Adipocyte (in vitro differentiated cells): ENCODE results near the gene CDH23.
"Not testable (repeated sequence)": the region's sequence is repeated elsewhere in the genome, so short reads cannot be mapped to it uniquely, and the experiment has no call there.

Source experiments
- DNase-seq: peaks from one replicate; pipeline ENCODE4 v3.0.0-alpha.2; 2015; ENCODE audit warnings: low read depth
- H3K27me3 ChIP-seq: replicated peaks from 2 replicates; pipeline ENCODE4 v1.7.0; 2013; ENCODE audit warnings: mild to moderate bottlenecking, low read length, moderate library complexity; ENCODE audit not compliant: control insufficient read depth, insufficient read depth
- H3K36me3 ChIP-seq: 2 replicates; pipeline ENCODE4 v1.7.0; 2013; ENCODE audit warnings: low read length, mild to moderate bottlenecking, moderate library complexity; ENCODE audit not compliant: control insufficient read depth, insufficient read depth, severe bottlenecking
- H3K4me1 ChIP-seq: 2 replicates; pipeline ENCODE4 v1.7.0; 2013; ENCODE audit warnings: mild to moderate bottlenecking, low read length, moderate library complexity; ENCODE audit not compliant: control insufficient read depth, insufficient read depth
- H3K4me3 ChIP-seq: 2 replicates; pipeline ENCODE4 v1.7.0; 2013; ENCODE audit warnings: mild to moderate bottlenecking, low read length, moderate library complexity
- H3K9ac ChIP-seq: 2 replicates; pipeline ENCODE4 v1.7.0; 2013; ENCODE audit warnings: mild to moderate bottlenecking, low read length, moderate library complexity
- H3K9me3 ChIP-seq: 2 replicates; pipeline ENCODE4 v1.7.0; 2013; ENCODE audit warnings: mild to moderate bottlenecking, low read length, moderate library complexity; ENCODE audit not compliant: control insufficient read depth

CDH23 gene

GRCh38 chr10:71358906-71359305 lies 37.8 kb upstream of the CDH23 start:
- not testable (repeated sequence) for H3K4me1 ChIP-seq, H3K4me3 ChIP-seq, H3K27me3 ChIP-seq, DNase-seq, H3K36me3 ChIP-seq, H3K9ac ChIP-seq, H3K9me3 ChIP-seq

DNA sequence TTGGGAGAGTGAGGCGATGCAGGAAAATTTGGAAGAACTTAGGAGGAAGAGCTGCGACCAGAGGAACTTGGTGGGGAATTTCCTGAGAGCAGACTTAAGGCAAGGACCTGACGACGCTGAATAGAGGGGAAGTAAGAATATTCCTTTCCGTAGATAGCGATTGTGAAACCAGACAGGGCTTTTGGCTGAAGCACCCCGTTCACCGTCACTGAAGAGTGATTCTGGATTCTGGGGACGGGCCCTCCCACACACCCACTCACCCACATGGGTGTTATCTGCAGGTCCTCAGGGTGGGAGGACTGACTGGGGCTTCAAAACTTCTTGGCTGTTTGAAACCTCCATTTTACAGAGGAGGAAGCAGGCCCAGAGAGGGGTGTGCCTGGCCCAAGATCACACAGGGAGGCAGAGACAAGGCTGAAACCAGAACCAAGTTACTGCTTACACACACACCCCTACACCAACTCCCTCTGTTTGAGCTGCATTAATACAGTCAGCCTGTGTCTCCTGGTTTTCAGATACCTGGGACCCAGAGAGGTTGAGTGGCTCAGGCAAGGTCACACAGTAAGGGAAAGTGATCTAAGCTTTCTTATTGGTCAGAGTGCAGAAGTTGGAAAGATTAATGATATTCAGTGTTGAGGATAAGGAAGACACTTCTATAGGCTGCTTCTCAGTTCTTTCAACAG lies 37.2 kb upstream of the CDH23 start:
- H3K36me3 ChIP-seq: no peaks in the 10 kb centered on the region
- no peaks in the 10 kb centered on the region for H3K27me3 ChIP-seq
- no peaks in the 10 kb centered on the region for H3K9me3 ChIP-seq
- DNase-seq: no peak
- peaks cover 6% of the 10 kb centered on the region for H3K4me1 ChIP-seq
- no peak overlapping the region for H3K4me3 ChIP-seq
- peak overlapping the region; percentile 25 for H3K9ac ChIP-seq

- no peak overlapping the region for H3K4me3 ChIP-seq
Observed at GRCh38 chr10:71360735-71361134, 36.0 kb upstream of the CDH23 start.

DNA sequence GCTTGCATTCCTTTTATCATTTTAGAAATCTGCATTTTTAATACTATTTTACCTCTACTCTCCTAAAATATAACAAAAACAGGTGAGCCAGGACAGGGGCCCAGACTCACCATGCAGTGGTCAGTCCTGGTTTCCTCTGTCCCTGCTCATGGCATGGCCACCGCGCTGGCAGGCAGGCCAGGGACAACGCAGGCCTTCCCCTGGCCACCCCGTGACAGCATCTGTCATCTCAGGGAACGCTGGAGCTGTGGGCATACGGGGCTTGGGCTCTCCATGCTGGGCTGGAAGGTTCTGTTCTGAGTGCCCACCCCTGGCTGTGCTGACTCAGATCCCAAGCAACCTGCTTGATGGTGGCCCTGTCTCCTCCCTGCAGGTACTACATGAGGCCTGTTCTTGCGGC lies 35.1 kb upstream of the CDH23 start:
- H3K9me3 ChIP-seq: no peaks in the 10 kb centered on the region
- no peaks in the 10 kb centered on the region for H3K27me3 ChIP-seq
- no peak overlapping the region for H3K9ac ChIP-seq
- H3K4me3 ChIP-seq: no peak overlapping the region
- no peaks in the 10 kb centered on the region for H3K36me3 ChIP-seq
- DNase-seq: no peak
- peaks cover 6% of the 10 kb centered on the region for H3K4me1 ChIP-seq

More at GRCh38 chr10:71360735-71361134, 36.0 kb upstream of the CDH23 start:
- H3K27me3 ChIP-seq: no peaks in the 10 kb centered on the region
- no peaks in the 10 kb centered on the region for H3K9me3 ChIP-seq
- H3K36me3 ChIP-seq: no peaks in the 10 kb centered on the region
- peaks cover 6% of the 10 kb centered on the region for H3K4me1 ChIP-seq
- no peak overlapping the region for H3K9ac ChIP-seq
- DNase-seq: no peak

GRCh38 chr10:71362141-71362540 lies 34.6 kb upstream of the CDH23 start:
- no peak for DNase-seq
- Histone ChIP-seq H3K9ac (no peak overlapping the region), H3K4me1 (peaks cover 6% of the 10 kb centered on the region), H3K27me3 (no peaks in the 10 kb centered on the region), H3K36me3 (no peaks in the 10 kb centered on the region), H3K4me3 (no peak overlapping the region), H3K9me3 (no peaks in the 10 kb centered on the region)

DNA sequence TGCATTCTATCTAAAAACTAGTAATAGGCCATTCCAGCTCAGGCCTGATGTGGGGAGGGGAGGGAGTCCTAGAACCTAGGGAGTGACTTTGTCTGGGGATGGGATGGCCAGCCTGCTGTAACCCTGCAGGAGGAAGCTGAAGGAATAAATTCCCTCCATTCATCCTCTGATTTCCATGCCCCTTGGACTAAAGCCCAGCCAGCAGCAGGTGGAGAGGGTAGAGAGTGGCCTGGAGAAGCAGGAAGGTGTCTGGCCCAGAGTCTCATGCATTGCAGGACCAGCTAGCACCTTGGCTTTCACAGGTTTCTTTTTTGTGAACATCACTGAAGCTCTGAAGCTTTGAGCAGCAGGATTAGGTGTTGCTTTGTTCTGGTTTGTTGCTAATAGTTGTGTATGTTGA lies 32.8 kb upstream of the CDH23 start:
- H3K27me3 ChIP-seq: no peaks in the 10 kb centered on the region
- no peaks in the 10 kb centered on the region for H3K36me3 ChIP-seq
- H3K9ac ChIP-seq: no peak overlapping the region
- peaks cover 6% of the 10 kb centered on the region for H3K4me1 ChIP-seq
- H3K4me3 ChIP-seq: no peak overlapping the region
- H3K9me3 ChIP-seq: no peaks in the 10 kb centered on the region
- no peak for DNase-seq

DNA sequence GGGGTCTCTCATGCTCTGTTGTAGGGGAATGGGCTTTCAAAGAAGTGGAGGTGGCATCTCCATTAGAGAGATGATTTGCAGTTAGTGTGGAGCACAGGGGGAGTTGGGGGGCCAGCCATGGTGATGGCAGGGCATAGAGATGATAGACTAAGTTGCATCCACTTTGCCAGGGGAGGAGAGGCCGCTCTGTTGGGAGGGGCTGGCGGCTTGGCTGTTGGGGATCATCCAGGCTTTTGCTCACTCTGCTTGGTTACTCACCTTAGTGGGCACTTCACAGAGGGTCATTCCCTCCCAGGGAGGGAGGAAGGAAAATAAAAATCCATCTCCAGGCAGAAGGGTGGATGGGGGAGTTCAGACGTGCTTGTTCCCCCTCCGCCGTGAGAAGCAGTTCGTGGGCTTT lies 31.4 kb upstream of the CDH23 start:
- no peaks in the 10 kb centered on the region for H3K36me3 ChIP-seq
- H3K27me3 ChIP-seq: no peaks in the 10 kb centered on the region
- no peaks in the 10 kb centered on the region for H3K4me1 ChIP-seq
- no peak for DNase-seq
- H3K4me3 ChIP-seq: no peak overlapping the region
- H3K9ac ChIP-seq: no peak overlapping the region
- no peaks in the 10 kb centered on the region for H3K9me3 ChIP-seq

DNA sequence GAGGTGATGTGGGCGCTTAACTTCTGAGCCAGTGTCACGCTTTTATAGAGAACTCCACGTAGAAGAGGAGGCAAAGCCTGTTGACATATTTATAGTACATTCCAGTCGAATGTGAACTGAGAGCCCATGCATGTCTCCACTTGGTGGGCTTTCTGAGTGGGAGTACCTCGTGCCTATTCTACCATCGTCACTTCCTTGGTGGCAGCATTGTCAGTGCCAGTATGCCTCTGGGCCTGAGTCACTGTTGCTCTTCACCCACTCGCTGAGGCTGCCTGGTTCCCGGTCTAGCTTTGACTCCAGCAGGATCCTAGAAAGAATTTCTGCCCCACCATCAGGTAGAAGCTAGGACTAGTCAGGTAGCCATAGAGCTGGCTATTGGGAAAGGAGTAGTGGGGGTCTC lies 30.0 kb upstream of the CDH23 start:
- no peak for DNase-seq
- Histone ChIP-seq H3K36me3 (no peaks in the 10 kb centered on the region), H3K9ac (no peak overlapping the region), H3K9me3 (no peaks in the 10 kb centered on the region), H3K4me1 (no peaks in the 10 kb centered on the region), H3K27me3 (no peaks in the 10 kb centered on the region), H3K4me3 (no peak overlapping the region)

- Histone ChIP-seq H3K4me1 (no peaks in the 10 kb centered on the region), H3K4me3 (no peak overlapping the region), H3K9me3 (no peaks in the 10 kb centered on the region), H3K9ac (no peak overlapping the region), H3K36me3 (no peaks in the 10 kb centered on the region), H3K27me3 (peaks cover 3% of the 10 kb centered on the region)
- DNase-seq: no peak
Observed at GRCh38 chr10:71367271-71367670, 29.4 kb upstream of the CDH23 start.

GRCh38 chr10:71368176-71368575 lies 28.5 kb upstream of the CDH23 start:
- Histone ChIP-seq H3K9ac (no peak overlapping the region), H3K4me3 (no peak overlapping the region), H3K36me3 (no peaks in the 10 kb centered on the region), H3K4me1 (no peaks in the 10 kb centered on the region), H3K27me3 (peaks cover 3% of the 10 kb centered on the region), H3K9me3 (no peaks in the 10 kb centered on the region)
- no peak for DNase-seq

- Histone ChIP-seq H3K36me3 (no peaks in the 10 kb centered on the region), H3K9ac (no peak overlapping the region), H3K4me3 (no peak overlapping the region), H3K27me3 (peaks cover 3% of the 10 kb centered on the region), H3K4me1 (no peaks in the 10 kb centered on the region), H3K9me3 (no peaks in the 10 kb centered on the region)
- no peak for DNase-seq
Observed at GRCh38 chr10:71368643-71369042, 28.1 kb upstream of the CDH23 start.

GRCh38 chr10:71369602-71370001 lies 27.1 kb upstream of the CDH23 start:
- H3K36me3 ChIP-seq: no peaks in the 10 kb centered on the region
- H3K4me3 ChIP-seq: no peak overlapping the region
- peaks cover 3% of the 10 kb centered on the region for H3K27me3 ChIP-seq
- no peaks in the 10 kb centered on the region for H3K4me1 ChIP-seq
- DNase-seq: no peak
- no peaks in the 10 kb centered on the region for H3K9me3 ChIP-seq
- H3K9ac ChIP-seq: no peak overlapping the region
